Neural progenitor cell (in vitro differentiated cells): ENCODE results near the gene GDF2. TPM values are rescaled to one million over a fixed set of nuclear protein-coding genes. Genes with fewer than 3 reads are reported as not detected.

Experiments used
- DNase-seq: peaks from one replicate; pipeline ENCODE4 v3.0.0-alpha.2; 2016; ENCODE audit warnings: low spot score
- H2AFZ ChIP-seq: fragments of 200-600 bp; sonication (generic); replicated peaks from 2 replicates; pipeline ENCODE4 v1.6.1; 2016; ENCODE audit warnings: antibody characterized with exemption
- H3F3A ChIP-seq: fragments of 200-600 bp; sonication (generic); 2 replicates; pipeline ENCODE4 v1.6.1; 2016; ENCODE audit warnings: antibody characterized with exemption, low read depth
- H3K27ac ChIP-seq: fragments of 200-600 bp; sonication (generic); 2 replicates; pipeline ENCODE4 v1.5.1; 2016; ENCODE audit warnings: mild to moderate bottlenecking
- H3K27me3 ChIP-seq: fragments of 200-600 bp; sonication (generic); 2 replicates; pipeline ENCODE4 v1.6.1; 2016; ENCODE audit warnings: mild to moderate bottlenecking, moderate library complexity
- H3K36me3 ChIP-seq: fragments of 200-600 bp; sonication (generic); 2 replicates; pipeline ENCODE4 v1.5.1; 2016
- H3K4me1 ChIP-seq: fragments of 200-600 bp; sonication (generic); 2 replicates; pipeline ENCODE4 v1.6.1; 2016; ENCODE audit warnings: mixed run types
- H3K4me2 ChIP-seq: fragments of 200-600 bp; sonication (generic); 2 replicates; pipeline ENCODE4 v1.6.1; 2016
- H3K4me3 ChIP-seq: fragments of 200-600 bp; sonication (generic); 2 replicates; pipeline ENCODE4 v1.5.1; 2016
- H3K79me2 ChIP-seq: fragments of 200-600 bp; sonication (generic); 2 replicates; pipeline ENCODE4 v1.6.1; 2016; ENCODE audit warnings: low read depth
- H3K9ac ChIP-seq: fragments of 200-600 bp; sonication (generic); 2 replicates; pipeline ENCODE4 v1.6.1; 2016
- H3K9me3 ChIP-seq: fragments of 200-600 bp; sonication (generic); 2 replicates; pipeline ENCODE4 v1.5.1; 2016; ENCODE audit warnings: low read depth
- H4K20me1 ChIP-seq: fragments of 200-600 bp; sonication (generic); 2 replicates; pipeline ENCODE4 v1.6.1; 2016; ENCODE audit warnings: low read depth
- H3K27ac Mint-ChIP-seq: 3 replicates; pipeline ENCODE4 v1.8.0; 2021; ENCODE audit warnings: mixed read lengths
- H3K27me3 Mint-ChIP-seq: 2 replicates; pipeline ENCODE4 v1.8.0; 2022; ENCODE audit warnings: low read depth, mild to moderate bottlenecking, inconsistent platforms, moderate library complexity, mixed read lengths; ENCODE audit not compliant: insufficient read depth
- H3K36me3 Mint-ChIP-seq: 3 replicates; pipeline ENCODE4 v1.8.0; 2021; ENCODE audit warnings: mixed read lengths
- H3K4me1 Mint-ChIP-seq: 3 replicates; pipeline ENCODE4 v1.8.0; 2021; ENCODE audit warnings: mixed read lengths
- H3K4me3 Mint-ChIP-seq: 3 replicates; pipeline ENCODE4 v1.8.0; 2021; ENCODE audit warnings: mild to moderate bottlenecking, moderate library complexity, mixed read lengths
- H3K9me3 Mint-ChIP-seq: 3 replicates; pipeline ENCODE4 v1.8.0; 2020; ENCODE audit warnings: mixed read lengths
- EZH2 ChIP-seq: fragments of 200-600 bp; sonication (generic); IDR thresholded peaks from 2 replicates; pipeline ENCODE4 v1.6.1; 2017; ENCODE audit warnings: antibody characterized with exemption, mild to moderate bottlenecking, moderate library complexity
- EZH2phosphoT487 ChIP-seq: fragments of 200-600 bp; sonication (generic); IDR thresholded peaks from 2 replicates; pipeline ENCODE4 v1.6.1; 2017; ENCODE audit warnings: antibody characterized with exemption
- total RNA-seq: library from RNA; depleted of rRNA; stranded (reverse); fragments of >200 nt; gene quantifications from 2 replicates; pipeline ENCODE4 v1.2.3, GENCODE V29; 2015; ENCODE audit warnings: low replicate concordance
- TF ChIP-seq, protein P1 (sequence below): fragments of 200-600 bp; sonication (generic); IDR thresholded peaks from 2 replicates; pipeline ENCODE4 v1.5.1; 2017; ENCODE audit warnings: antibody characterized with exemption, mild to moderate bottlenecking

GDF2 gene
- total RNA-seq, 1 donor from 2014 or later: not detected

DNA sequence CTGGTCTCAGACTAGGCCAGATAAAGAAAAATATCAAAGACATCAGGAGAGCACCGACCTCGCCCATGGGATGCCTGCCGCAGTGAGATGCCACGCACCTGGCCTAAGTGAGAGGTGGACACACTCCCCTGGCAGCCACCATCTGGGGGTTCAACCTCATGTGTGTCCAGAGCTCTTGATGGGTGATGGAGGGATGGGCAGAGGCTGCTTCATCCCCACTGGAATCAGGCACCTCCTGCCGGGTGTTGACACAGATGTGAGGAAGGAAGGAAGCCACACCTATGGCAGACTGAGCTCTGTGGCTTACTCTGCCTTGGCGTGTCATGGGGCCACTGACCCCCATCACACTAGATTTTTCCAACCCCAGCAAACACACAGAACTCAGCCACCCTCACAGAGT lies 50.5 kb downstream of the GDF2 start:
- no peak overlapping the region for H3K9ac ChIP-seq
- H3K4me3 ChIP-seq: no peak overlapping the region
- H3K36me3 ChIP-seq: no peaks in the 10 kb centered on the region
- no peaks in the 10 kb centered on the region for H3K9me3 ChIP-seq
- no peaks in the 10 kb centered on the region for H3K36me3 Mint-ChIP-seq
- H3K4me1 ChIP-seq: no peaks in the 10 kb centered on the region
- no peaks in the 10 kb centered on the region for H3K27me3 ChIP-seq
- peaks cover 9% of the 10 kb centered on the region for H3K27me3 Mint-ChIP-seq
- no peaks in the 10 kb centered on the region for H3F3A ChIP-seq
- H3K79me2 ChIP-seq: no peaks in the 10 kb centered on the region
- no peak overlapping the region for H3K4me2 ChIP-seq
- no peak overlapping the region for H3K27ac Mint-ChIP-seq
- peaks cover 5% of the 10 kb centered on the region for H3K4me1 Mint-ChIP-seq
- H2AFZ ChIP-seq: no peak overlapping the region
- DNase-seq: no peak
- H3K9me3 Mint-ChIP-seq: no peaks in the 10 kb centered on the region
- no peak overlapping the region for H3K27ac ChIP-seq
- no peak overlapping the region for H3K4me3 Mint-ChIP-seq
- TF ChIP-seq, protein P1, sequence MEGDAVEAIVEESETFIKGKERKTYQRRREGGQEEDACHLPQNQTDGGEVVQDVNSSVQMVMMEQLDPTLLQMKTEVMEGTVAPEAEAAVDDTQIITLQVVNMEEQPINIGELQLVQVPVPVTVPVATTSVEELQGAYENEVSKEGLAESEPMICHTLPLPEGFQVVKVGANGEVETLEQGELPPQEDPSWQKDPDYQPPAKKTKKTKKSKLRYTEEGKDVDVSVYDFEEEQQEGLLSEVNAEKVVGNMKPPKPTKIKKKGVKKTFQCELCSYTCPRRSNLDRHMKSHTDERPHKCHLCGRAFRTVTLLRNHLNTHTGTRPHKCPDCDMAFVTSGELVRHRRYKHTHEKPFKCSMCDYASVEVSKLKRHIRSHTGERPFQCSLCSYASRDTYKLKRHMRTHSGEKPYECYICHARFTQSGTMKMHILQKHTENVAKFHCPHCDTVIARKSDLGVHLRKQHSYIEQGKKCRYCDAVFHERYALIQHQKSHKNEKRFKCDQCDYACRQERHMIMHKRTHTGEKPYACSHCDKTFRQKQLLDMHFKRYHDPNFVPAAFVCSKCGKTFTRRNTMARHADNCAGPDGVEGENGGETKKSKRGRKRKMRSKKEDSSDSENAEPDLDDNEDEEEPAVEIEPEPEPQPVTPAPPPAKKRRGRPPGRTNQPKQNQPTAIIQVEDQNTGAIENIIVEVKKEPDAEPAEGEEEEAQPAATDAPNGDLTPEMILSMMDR: no peak
- TF ChIP-seq EZH2 (no peak), EZH2phosphoT487 (no peak)
- H4K20me1 ChIP-seq: no peaks in the 10 kb centered on the region

DNA sequence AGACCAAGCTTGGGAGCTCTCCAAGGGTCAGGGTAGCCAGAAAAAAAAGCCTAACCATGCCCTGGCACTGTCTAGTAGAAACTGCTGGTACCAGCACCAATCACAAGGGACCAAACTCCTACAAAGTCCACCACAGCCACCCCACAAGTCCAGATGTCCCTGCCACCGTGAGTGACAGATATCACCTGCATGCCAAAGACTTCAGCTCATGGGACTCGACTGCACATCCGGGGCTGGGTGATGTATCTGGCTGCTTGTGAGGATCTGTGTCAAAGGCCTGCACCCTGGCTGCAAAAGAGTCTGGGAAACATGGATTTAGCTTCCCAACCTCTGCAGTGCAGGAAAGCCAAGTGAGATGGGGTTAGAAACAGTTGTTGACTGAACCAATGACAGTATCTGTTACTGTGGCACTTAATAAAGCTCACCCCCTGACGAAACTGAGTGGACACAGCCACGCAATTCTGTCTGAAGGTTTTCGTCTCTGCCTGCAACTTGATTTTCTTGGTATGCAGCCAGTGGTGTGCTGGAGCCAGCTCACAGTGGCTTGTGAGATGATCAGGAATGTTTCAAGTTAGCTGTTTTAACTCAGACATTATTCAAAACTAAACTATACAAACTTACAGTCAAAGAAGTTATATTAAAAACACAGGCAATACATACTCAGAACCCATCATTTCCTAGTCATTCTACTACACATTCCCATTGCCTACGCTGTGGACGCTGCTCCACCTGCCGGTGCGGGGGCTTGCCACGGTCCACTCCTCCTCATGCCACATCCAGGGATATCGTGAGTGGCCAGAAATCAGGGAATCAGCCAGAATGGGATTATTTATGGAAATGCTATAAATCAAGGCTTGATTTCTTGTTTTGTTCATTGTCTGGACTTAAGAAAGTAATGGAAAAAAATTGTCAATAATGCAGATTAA lies 52.6 kb downstream of the GDF2 start:
- Histone ChIP-seq H3K27ac (no peak overlapping the region), H3K4me1 (no peaks in the 10 kb centered on the region), H3K9me3 (no peaks in the 10 kb centered on the region), H3F3A (no peaks in the 10 kb centered on the region), H4K20me1 (no peaks in the 10 kb centered on the region), H3K36me3 (no peaks in the 10 kb centered on the region), H3K9ac (no peak overlapping the region), H3K4me2 (no peak overlapping the region), H3K4me3 (no peak overlapping the region), H2AFZ (no peak overlapping the region), H3K79me2 (no peaks in the 10 kb centered on the region), H3K27me3 (no peaks in the 10 kb centered on the region)
- H3K27me3 Mint-ChIP-seq: peaks cover 9% of the 10 kb centered on the region
- no peak for DNase-seq
- no peaks in the 10 kb centered on the region for H3K36me3 Mint-ChIP-seq
- H3K9me3 Mint-ChIP-seq: no peaks in the 10 kb centered on the region
- no peak overlapping the region for H3K27ac Mint-ChIP-seq
- TF ChIP-seq EZH2: no peak
- TF ChIP-seq EZH2phosphoT487: no peak
- TF ChIP-seq, protein P1: no peak
- peaks cover 5% of the 10 kb centered on the region for H3K4me1 Mint-ChIP-seq
- H3K4me3 Mint-ChIP-seq: no peak overlapping the region

DNA sequence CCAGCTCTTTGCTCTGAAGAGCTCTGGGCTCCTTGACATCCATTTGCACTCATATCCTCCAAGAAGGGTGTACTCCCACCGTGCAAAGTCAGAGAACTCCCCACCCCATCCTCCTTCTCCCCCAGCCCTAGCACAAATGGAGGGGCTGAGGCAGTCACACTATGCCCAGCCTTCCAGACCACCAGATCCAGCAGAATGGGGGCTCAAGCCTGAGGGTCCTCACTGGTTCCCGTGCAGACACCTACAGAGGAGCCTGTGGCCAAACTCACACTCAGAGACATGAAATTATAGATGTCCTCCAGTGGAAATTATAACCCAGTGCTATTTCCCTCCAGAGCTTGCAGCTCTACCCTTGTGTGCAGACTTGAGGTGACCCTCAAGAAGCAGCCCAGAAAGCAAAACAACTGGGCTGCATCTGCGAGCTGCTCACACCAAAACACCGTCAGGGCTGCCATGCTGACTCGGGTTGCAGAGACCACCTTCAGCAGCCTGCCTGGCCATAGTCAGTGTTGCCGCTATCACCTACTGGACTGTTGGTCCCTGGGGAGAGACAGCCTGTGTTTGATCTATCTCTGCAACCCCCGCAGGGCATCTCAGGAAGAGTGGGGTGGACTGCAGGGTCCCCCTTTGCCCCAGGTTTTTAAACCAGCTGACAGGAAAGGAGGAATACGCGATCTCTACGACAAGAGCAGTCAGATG lies 54.4 kb downstream of the GDF2 start:
- peaks cover 5% of the 10 kb centered on the region for H3K4me1 Mint-ChIP-seq
- H3K27ac ChIP-seq: no peak overlapping the region
- no peak overlapping the region for H3K27ac Mint-ChIP-seq
- H3K79me2 ChIP-seq: no peaks in the 10 kb centered on the region
- no peak for DNase-seq
- no peaks in the 10 kb centered on the region for H3K9me3 ChIP-seq
- no peaks in the 10 kb centered on the region for H3K36me3 Mint-ChIP-seq
- no peaks in the 10 kb centered on the region for H3K27me3 ChIP-seq
- no peaks in the 10 kb centered on the region for H3K36me3 ChIP-seq
- no peak for TF ChIP-seq EZH2
- no peak for TF ChIP-seq EZH2phosphoT487
- TF ChIP-seq, protein P1: no peak
- H3K4me1 ChIP-seq: no peaks in the 10 kb centered on the region
- no peak overlapping the region for H2AFZ ChIP-seq
- H3F3A ChIP-seq: no peaks in the 10 kb centered on the region
- H3K4me2 ChIP-seq: no peak overlapping the region
- H3K27me3 Mint-ChIP-seq: peaks cover 14% of the 10 kb centered on the region
- H3K4me3 Mint-ChIP-seq: no peak overlapping the region
- H3K4me3 ChIP-seq: no peak overlapping the region
- H3K9ac ChIP-seq: no peak overlapping the region
- no peaks in the 10 kb centered on the region for H3K9me3 Mint-ChIP-seq
- no peaks in the 10 kb centered on the region for H4K20me1 ChIP-seq

Other genes starting within 250 kb of the GDF2 start
- gene GDF10, start 22.3 kb upstream of the GDF2 start, total RNA-seq: 0.28 and 1.6 TPM in 2 replicates
- gene RBP3, start 25.9 kb downstream of the GDF2 start, total RNA-seq: not detected in 2 replicates
- not detected in 2 replicates for gene ZNF488, start 61.8 kb downstream of the GDF2 start, total RNA-seq
- not detected in 2 replicates for gene ANXA8, start 161.7 kb downstream of the GDF2 start, total RNA-seq
- gene FAM25G, start 169.2 kb downstream of the GDF2 start, total RNA-seq: not detected in 2 replicates
- 11.5 and 12.7 TPM in 2 replicates for gene AGAP9, start 201.2 kb downstream of the GDF2 start, total RNA-seq